CD4-positive, alpha-beta T cell (primary cell): ENCODE data around the gene GRM5. TPM values are rescaled to one million over a fixed set of nuclear protein-coding genes. Genes with fewer than 3 reads are reported as not detected.

Experiments used
- ATAC-seq: fragments of 200-7000 bp; cut with Tn5 transposase; one replicate; pipeline ENCODE4 v1.10.0; 2022; ENCODE audit warnings: mild to moderate bottlenecking; ENCODE audit not compliant: poor library complexity
- CTCF ChIA-PET: fragments of 350-600 bp; sonication (Branson Sonifier 250); formaldehyde crosslinking; loops from one replicate; lab custom pipeline; 2021; ENCODE audit warnings: antibody characterized with exemption, inconsistent platforms; lab: Charles Lee
- POLR2A ChIA-PET: fragments of 350-600 bp; sonication (Branson Sonifier 250); formaldehyde crosslinking; loops from one replicate; lab custom pipeline; 2021; ENCODE audit warnings: antibody characterized with exemption, inconsistent platforms; lab: Charles Lee
- DNase-seq, 14 experiments: peaks; one replicate each; pipeline ENCODE4 v3.0.0-alpha.2; 2013 to 2020; ENCODE audit warnings: mixed read lengths in 2 of 14
- H3K27ac ChIP-seq, 2 donors: one replicate each; pipeline versions ENCODE4 v1.5.1 to v1.7.0; 2013; ENCODE audit warnings: low read length in 2 of 2, low read depth in 1 of 2, mild to moderate bottlenecking in 1 of 2
- H3K27me3 ChIP-seq, 2 experiments: 1 replicate in 1 of 2; 2 replicates in 1 of 2; pipeline versions ENCODE4 v1.6.1 to v1.7.0; 2013; ENCODE audit warnings: low read length in 2 of 2, control low read depth in 1 of 2, mild to moderate bottlenecking in 1 of 2, moderate library complexity in 1 of 2; ENCODE audit not compliant: insufficient read depth in 2 of 2, control insufficient read depth in 1 of 2
- H3K36me3 ChIP-seq: one replicate; pipeline ENCODE4 v1.6.1; 2013; ENCODE audit warnings: low read length, control low read depth; ENCODE audit not compliant: insufficient read depth
- H3K4me1 ChIP-seq: one replicate; pipeline ENCODE4 v1.6.1; 2013; ENCODE audit warnings: low read length, control low read depth; ENCODE audit not compliant: insufficient read depth
- H3K4me3 ChIP-seq: one replicate; pipeline ENCODE4 v1.5.1; 2013; ENCODE audit warnings: mild to moderate bottlenecking, low read length, moderate library complexity
- H3K9me3 ChIP-seq, 2 experiments: 1 replicate in 1 of 2; 2 replicates in 1 of 2; pipeline versions ENCODE4 v1.6.1 to v1.7.0; 2013; ENCODE audit warnings: low read length in 2 of 2, mild to moderate bottlenecking in 2 of 2, control low read depth in 1 of 2, moderate library complexity in 1 of 2; ENCODE audit not compliant: control insufficient read depth in 1 of 2, insufficient read depth in 1 of 2
- H3K27ac Mint-ChIP-seq: one replicate; pipeline ENCODE4 v1.8.0; 2020; ENCODE audit warnings: mixed read lengths
- H3K27me3 Mint-ChIP-seq: one replicate; pipeline ENCODE4 v1.8.0; 2021; ENCODE audit warnings: mixed read lengths
- H3K36me3 Mint-ChIP-seq: one replicate; pipeline ENCODE4 v1.8.0; 2021; ENCODE audit warnings: low read depth, mixed read lengths
- H3K4me1 Mint-ChIP-seq: one replicate; pipeline ENCODE4 v1.8.0; 2021; ENCODE audit warnings: low read depth, mixed read lengths
- H3K4me3 Mint-ChIP-seq: one replicate; pipeline ENCODE4 v1.8.0; 2020; ENCODE audit warnings: mild to moderate bottlenecking, mixed read lengths
- H3K9me3 Mint-ChIP-seq: one replicate; pipeline ENCODE4 v1.8.0; 2020; ENCODE audit warnings: mixed read lengths
- CTCF ChIP-seq: fragments of 200-600 bp; IDR thresholded peaks from one replicate; pipeline ENCODE4 v1.8.0; 2022; ENCODE audit warnings: antibody characterized with exemption, mild to moderate bottlenecking
- intact Hi-C, 2 experiments: fragments of 100-400 bp; cut with DNase I in 1 of 2; cut with micrococcal nuclease in 1 of 2; formaldehyde crosslinking; loops; one replicate each; pipeline versions ENCODE4 v1.15.1 to v1.9.0; 2023 to 2025; cut with DNase I, micrococcal nuclease
- total RNA-seq, 174 experiments: library from RNA in 2 of 174; stranded (reverse) in 2 of 174; gene quantifications; one replicate each; pipeline ENCODE4 v1.2.3 and lab custom pipeline; 2021 to 2026

GRM5 gene
- total RNA-seq, 2 experiments from 2014 or later: not detected

DNA sequence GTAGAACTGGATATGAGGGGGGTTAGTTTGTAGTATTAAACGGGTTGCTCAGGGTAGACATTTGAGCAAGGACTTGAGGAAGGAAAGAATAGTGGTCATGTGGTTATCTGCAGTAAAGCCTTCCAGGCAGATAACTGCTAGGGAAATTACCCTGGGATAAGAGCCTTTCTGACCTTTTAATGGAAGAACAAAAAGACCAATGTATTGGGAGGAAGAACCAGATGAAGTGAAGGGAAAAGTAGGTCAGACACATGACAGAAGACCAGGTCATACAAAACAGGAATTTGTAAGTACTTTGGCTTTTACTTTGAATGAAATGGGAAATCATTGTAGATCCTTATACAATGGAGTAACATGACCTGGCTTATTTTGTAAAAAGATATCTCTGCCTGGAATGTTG is 486.3 kb downstream of the GRM5 start:
- Histone ChIP-seq H3K36me3 (no peaks in the 10 kb centered on the region), H3K4me1 (no peaks in the 10 kb centered on the region), H3K27me3 (peaks cover 0 to 3% of the 10 kb centered on the region in 2 experiments), H3K9me3 (no peaks in the 10 kb centered on the region), H3K4me3 (no peak overlapping the region), H3K27ac (no peak overlapping the region)
- Mint-ChIP-seq H3K4me1 (no peaks in the 10 kb centered on the region), H3K36me3 (no peaks in the 10 kb centered on the region), H3K9me3 (no peaks in the 10 kb centered on the region), H3K27me3 (peaks cover 15% of the 10 kb centered on the region), H3K27ac (no peak overlapping the region), H3K4me3 (no peak overlapping the region)
- POLR2A ChIA-PET: no interaction called here
- ATAC-seq (no peak), DNase-seq (no peak)
- CTCF ChIA-PET: no interaction called here
- intact Hi-C loops: no loop called here
- no peak for TF ChIP-seq CTCF

- H3K4me3 ChIP-seq: no peak overlapping the region
- Mint-ChIP-seq H3K9me3 (no peaks in the 10 kb centered on the region), H3K27me3 (peaks cover 15% of the 10 kb centered on the region), H3K36me3 (no peaks in the 10 kb centered on the region), H3K4me3 (no peak overlapping the region), H3K4me1 (no peaks in the 10 kb centered on the region), H3K27ac (no peak overlapping the region)
- intact Hi-C loops: no loop called here
- ChIA-PET POLR2A (no interaction called here), CTCF (interaction anchor here (1.2 kb wide), 1 partner anchor 17 kb away, joined by 3 read pairs; no protein-coding TSS in a partner anchor)
- no peaks in the 10 kb centered on the region for H3K9me3 ChIP-seq
- ATAC-seq (no peak), DNase-seq (no peak)
- H3K4me1 ChIP-seq: no peaks in the 10 kb centered on the region
- no peak for TF ChIP-seq CTCF
- H3K27me3 ChIP-seq: peaks cover 0 to 3% of the 10 kb centered on the region in 2 experiments
- H3K27ac ChIP-seq: no peak overlapping the region
- no peaks in the 10 kb centered on the region for H3K36me3 ChIP-seq
Observed at GRCh38 chr11:88576741-88577140, 489.0 kb downstream of the GRM5 start.

GRCh38 chr11:88575916-88576315 is 489.9 kb downstream of the GRM5 start:
- H3K27ac ChIP-seq: no peak overlapping the region
- Mint-ChIP-seq H3K27me3 (peaks cover 15% of the 10 kb centered on the region), H3K36me3 (no peaks in the 10 kb centered on the region), H3K9me3 (no peaks in the 10 kb centered on the region), H3K4me1 (no peaks in the 10 kb centered on the region), H3K27ac (no peak overlapping the region), H3K4me3 (no peak overlapping the region)
- CTCF ChIA-PET: interaction anchor here (1.2 kb wide), 1 partner anchor 16 kb away, joined by 3 read pairs; no protein-coding TSS in a partner anchor
- no peak overlapping the region for H3K4me3 ChIP-seq
- no peak for TF ChIP-seq CTCF
- ATAC-seq: no peak
- peaks cover 0 to 3% of the 10 kb centered on the region in 2 experiments for H3K27me3 ChIP-seq
- no peaks in the 10 kb centered on the region for H3K9me3 ChIP-seq
- no peaks in the 10 kb centered on the region for H3K4me1 ChIP-seq
- no peaks in the 10 kb centered on the region for H3K36me3 ChIP-seq
- DNase-seq: no peak
- POLR2A ChIA-PET: no interaction called here
- intact Hi-C loops: no loop called here
